Tibial nerve (tissue), 4 donors: ENCODE measurements around the gene AGXT.
A peak's percentile ranks its signal among the peaks of the same experiment; 100 is the strongest.

Experiments
- CTCF ChIP-seq, 5 experiments: fragments of 200-600 bp in 3 of 5; fragments of 450-650 bp in 2 of 5; sonication (generic) in 3 of 5; IDR thresholded peaks; one replicate each; pipeline ENCODE4 v1.5.1; 2016 to 2019; ENCODE audit warnings: antibody characterized with exemption in 5 of 5, mild to moderate bottlenecking in 3 of 5, moderate library complexity in 2 of 5
- EP300 ChIP-seq, 2 donors: sonication (generic); formaldehyde crosslinking; IDR thresholded peaks; one replicate each; pipeline ENCODE4 v1.6.1; 2017; ENCODE audit warnings: antibody characterized with exemption in 2 of 2, mild to moderate bottlenecking in 1 of 2
- POLR2A ChIP-seq, 2 donors: fragments of 450-650 bp; IDR thresholded peaks; one replicate each; pipeline ENCODE4 v1.6.1; 2017; ENCODE audit warnings: antibody characterized with exemption in 2 of 2, mild to moderate bottlenecking in 2 of 2, moderate library complexity in 2 of 2

GRCh38 chr2:240921311-240921994 is 52.8 kb downstream of the AGXT start:
- TF ChIP-seq CTCF (IDR thresholded peaks at IDR 0.05) (no peak), POLR2A (IDR thresholded peaks at IDR 0.05) (no peak), EP300 (IDR thresholded peaks at IDR 0.05) (peak in 1 of 2 donors; percentile 20)
